GM10266 (cell line): Measurements from ENCODE around the gene ARSI.
A peak's percentile ranks its signal among the peaks of the same experiment; 100 is the strongest.

Experiments
- DNase-seq: peaks from one replicate; pipeline ENCODE4 v3.0.0; 2012; ENCODE audit errors: extremely low spot score
- CTCF ChIP-seq: IDR thresholded peaks from 2 replicates; pipeline ENCODE4 v1.5.1; 2012; ENCODE audit warnings: mild to moderate bottlenecking, low read depth; ENCODE audit not compliant: control insufficient read depth, insufficient read depth; ENCODE audit errors: missing control alignments

ARSI gene

GRCh38 chr5:150303660-150304386 lies 1.1 kb upstream of the ARSI start:
- no peak for TF ChIP-seq CTCF
- no peak for DNase-seq

- DNase-seq = no peak
- TF ChIP-seq CTCF = no peak
These were observed 438 bp upstream of the ARSI start for GRCh38 chr5:150303070-150303615.

- DNase-seq = no peak
These were observed 804 bp downstream of the ARSI start for GRCh38 chr5:150301901-150302300.

GRCh38 chr5:150301170-150301505 lies 1.6 kb downstream of the ARSI start:
- DNase-seq = no peak
- no peak for TF ChIP-seq CTCF

More at GRCh38 chr5:150301901-150302300, 804 bp downstream of the ARSI start:
- no peak for TF ChIP-seq CTCF

- no peak for DNase-seq
- TF ChIP-seq CTCF = no peak
These were observed 2.1 kb downstream of the ARSI start for GRCh38 chr5:150300496-150301169.

GRCh38 chr5:150299571-150300327 lies 3.0 kb downstream of the ARSI start:
- TF ChIP-seq CTCF = no peak
- DNase-seq = peak; percentile 42
